Stimulated activated CD4-positive, alpha-beta T cell treated with anti-CD3 and anti-CD28 coated beads, TNF-alpha, amount 100 ng/mL, for 48 hours (primary cell): ENCODE results near the gene MAP3K3.

ENCODE experiments used
- DNase-seq, 3 donors: peaks; one replicate each; pipeline ENCODE4 v3.0.0-alpha.2; 2020; ENCODE audit warnings: low read depth in 3 of 3

MAP3K3 gene

DNA sequence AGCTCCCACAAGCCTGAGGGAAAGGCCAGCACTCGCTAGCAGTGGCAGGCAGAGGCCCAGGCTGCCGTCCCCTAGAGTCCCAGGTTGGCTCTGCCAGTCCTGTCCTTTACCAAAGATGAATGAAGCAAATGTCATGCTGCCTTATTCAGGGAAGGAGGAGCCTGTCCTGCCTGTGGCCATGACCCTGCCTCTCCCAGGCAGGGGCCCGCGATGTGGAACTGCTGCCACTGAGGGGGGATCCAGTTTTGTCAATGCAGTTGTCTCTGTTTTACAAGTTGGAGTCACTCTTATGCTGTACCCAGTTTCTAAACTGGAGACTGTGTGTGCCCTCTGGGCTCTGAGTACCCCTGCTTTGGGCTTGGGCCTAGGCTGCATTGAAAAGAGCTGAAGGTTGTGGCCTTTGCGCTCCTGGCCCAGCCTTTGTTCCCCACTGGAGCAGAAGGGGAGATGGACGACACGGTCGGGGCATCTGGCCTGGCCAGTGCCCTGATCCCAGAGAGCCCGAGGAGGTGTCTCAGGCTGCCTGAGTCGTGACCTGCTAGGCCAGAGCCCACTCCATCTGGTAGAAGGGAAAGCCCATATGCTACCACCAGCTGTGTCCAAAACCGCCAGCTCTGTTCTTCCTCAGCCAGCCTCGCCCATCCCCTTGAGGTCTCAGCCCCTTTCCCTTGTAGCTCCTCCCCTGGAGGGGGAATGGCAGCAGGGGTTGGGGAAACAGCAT is 72.2 kb downstream of the MAP3K3 start:
- no peak for DNase-seq

DNA sequence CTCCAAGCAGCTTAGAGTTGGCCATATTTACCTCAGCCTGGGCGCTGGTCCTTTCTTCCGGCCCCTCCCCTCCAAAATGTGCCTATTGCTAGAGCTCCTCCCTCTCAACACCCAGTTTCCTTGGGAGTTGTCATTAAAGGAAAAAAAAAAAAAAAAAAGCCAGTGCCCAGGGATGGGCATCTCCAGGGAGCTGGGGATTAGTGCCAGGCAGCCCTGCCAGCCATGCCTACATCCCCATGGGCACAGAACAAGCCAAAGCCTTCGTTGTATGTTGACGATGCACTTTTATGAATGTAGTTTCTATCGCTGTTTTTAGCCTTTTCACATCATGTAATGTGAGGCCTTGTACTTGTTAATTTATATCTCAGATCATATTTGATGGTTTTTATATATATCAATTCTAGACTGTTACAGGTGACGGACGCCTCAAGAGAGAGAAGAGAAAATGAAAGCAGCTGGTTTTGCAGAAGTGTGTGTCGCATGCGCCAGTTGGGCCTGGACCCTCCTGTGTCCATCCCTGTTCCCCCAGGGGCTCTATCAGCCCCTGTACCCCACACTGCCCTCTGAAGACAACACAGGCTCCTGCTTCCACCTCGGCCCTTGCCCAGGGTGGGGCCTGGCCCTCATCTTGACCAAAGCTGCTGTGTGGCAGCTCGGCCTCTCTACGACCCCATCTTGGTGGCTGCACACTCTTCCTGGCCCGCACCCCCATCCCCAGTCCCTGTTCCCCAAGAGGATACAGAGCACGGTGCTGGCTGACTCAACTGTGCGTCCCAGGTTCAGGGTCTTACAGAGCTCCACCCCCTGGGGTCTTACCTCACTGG is 72.9 kb downstream of the MAP3K3 start:
- no peak for DNase-seq

DNA sequence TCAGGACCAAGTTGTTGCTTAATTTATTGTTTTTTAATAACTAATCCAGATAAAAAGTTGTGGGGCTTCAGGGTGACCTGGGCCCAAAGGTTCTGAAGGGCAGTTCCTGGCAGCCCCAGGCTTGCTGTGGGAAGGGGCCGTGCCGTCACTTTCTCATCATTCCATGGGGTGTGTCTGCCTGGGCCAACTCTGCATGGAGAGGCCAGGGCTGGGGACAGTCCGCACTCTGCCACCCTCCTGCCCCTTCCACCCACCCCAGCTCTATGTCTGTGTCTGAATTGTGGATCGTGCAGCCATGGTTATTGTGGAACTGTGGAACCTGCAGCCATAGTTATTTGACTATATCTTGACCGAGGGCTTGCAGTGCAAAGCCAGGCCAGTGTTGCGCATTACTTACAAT is 73.7 kb downstream of the MAP3K3 start:
- no peak for DNase-seq

DNA sequence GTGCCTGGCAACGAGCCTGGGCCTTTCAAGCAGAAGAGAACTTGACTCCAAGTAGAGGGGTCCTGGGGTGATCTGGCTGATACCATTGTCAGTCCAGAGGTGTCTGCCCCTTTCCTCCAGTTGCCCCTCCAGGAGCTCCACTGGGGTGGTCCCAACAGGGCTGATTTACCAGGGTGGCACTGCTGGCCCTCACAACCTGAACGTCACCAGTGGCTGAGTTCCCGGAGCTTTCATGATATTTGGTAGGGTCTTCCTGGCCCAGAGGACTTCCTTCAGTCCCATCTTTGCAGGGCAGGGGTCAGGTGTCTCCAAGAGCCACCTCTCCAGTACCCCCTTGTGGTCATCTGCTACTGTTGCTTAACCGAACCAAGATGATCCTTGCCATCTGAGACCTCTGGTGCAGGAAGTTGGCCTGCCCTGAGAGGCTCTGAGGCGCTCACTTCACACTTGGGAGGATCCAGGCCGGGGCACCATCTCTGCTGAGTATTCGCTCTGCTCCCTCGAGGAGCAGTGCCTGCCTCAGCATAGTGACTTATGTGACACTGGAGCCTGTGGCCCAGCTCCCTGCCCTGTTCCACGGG is 74.3 kb downstream of the MAP3K3 start:
- DNase-seq: no peak

DNA sequence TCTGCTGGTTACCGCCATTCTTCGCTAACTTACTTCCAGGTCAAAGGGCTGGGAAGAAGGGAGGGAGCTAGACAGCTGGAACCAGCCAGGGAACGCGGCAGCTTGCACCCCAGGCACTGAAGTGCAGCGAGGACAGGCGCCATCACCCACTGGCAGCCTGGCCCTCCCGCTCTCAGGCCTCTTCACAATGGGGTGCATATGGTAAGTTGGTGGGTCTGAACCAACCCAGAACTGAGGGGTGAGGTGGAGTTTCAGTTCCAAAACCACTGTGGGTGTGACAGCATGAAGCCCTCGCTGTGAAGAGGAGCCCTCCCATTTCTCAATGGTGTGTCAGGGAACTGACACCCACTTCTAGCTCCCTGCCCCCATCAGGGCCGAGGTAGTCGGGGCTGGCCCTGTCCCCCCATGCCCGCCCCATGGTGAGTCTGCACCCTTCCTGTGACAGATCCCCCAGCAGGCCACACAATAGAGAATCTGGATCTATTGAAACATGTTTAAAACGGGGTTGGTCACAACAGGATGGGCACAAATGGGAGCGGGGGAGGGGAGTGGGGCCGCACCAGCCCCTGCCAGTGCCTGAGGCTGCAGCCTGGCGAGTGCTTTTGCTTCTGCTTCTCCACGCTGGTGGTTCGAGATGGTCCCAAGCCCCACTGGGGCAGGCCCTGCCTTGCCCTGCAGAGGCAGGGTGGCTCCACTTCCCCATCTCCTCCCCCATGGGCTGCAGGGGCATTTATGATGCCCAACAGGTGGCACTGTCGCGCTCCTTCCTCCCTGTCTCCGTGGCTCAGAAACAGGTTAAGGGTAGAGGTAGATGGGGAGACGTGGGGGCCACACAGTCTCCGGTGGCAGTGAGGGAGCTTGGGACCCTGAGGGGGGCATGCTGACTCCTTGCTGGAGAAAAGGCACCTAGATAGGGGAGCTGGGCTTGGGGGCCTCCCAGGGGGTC is 75.4 kb downstream of the MAP3K3 start:
- DNase-seq: peak; percentile 55 to 69 (median 65)

DNA sequence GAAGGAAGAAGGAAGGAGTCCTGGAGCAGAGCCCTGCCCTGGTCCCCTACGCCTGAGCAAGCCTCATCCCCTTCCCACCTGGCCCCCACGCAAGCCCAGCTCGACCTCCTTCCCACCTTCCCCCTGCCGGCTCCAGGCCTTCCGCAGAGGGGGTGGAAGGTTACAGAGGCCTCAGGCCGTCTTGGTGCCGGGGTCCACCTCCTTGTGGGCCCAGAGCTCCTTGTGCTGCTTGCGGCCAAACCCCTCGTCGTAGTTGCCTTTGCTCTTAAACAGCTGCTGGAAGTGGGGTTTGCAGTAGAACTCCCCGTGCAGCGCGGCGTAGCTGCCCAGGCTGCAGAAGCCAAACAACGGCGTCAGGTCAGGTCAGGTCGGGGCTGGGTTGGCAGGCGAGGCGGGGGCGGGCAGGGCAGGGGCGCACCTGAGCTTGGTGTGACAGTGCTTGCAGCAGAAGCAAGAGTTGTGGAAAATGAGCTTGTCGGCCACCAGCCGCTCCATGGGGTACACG is 76.2 kb downstream of the MAP3K3 start:
- DNase-seq: no peak

DNA sequence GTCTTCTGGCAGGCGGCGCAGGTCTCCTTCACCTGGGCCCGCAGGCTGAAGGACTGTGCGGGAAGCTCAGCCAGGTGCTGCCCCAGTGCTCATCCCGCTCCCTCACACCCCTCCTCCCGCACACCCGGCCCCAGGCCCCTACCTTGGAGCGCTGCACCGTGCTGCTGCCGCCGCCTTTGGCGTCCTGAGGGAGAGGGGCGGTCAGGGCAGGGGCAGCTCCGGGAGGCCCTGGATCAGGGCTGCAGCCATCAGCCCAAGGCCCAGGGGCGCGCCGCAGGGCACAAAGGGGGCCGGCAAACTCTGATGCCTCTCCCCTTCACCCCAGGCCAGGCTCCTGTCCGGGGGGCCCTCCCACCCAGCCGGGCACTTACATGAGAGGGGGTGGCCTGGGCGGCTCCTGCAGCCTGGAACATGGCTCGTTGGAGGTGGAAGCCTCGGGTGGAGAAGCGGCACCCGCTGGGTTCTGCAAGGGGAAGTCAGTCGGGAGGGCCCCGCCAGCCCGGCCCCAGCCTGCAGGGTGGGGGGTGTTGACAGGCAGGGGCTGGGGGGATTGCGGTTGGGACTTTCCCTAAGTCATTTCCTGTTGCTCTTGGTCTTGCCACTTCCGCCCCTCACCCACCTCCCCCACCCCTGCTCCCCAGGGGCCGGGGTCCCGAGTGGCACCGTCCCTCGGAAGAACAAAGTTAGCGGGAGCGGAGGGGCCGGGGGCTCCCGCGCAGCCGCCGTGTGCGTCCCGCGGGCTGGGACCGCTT is 76.8 kb downstream of the MAP3K3 start:
- DNase-seq: peak; percentile 52 to 61 (median 55)

DNA sequence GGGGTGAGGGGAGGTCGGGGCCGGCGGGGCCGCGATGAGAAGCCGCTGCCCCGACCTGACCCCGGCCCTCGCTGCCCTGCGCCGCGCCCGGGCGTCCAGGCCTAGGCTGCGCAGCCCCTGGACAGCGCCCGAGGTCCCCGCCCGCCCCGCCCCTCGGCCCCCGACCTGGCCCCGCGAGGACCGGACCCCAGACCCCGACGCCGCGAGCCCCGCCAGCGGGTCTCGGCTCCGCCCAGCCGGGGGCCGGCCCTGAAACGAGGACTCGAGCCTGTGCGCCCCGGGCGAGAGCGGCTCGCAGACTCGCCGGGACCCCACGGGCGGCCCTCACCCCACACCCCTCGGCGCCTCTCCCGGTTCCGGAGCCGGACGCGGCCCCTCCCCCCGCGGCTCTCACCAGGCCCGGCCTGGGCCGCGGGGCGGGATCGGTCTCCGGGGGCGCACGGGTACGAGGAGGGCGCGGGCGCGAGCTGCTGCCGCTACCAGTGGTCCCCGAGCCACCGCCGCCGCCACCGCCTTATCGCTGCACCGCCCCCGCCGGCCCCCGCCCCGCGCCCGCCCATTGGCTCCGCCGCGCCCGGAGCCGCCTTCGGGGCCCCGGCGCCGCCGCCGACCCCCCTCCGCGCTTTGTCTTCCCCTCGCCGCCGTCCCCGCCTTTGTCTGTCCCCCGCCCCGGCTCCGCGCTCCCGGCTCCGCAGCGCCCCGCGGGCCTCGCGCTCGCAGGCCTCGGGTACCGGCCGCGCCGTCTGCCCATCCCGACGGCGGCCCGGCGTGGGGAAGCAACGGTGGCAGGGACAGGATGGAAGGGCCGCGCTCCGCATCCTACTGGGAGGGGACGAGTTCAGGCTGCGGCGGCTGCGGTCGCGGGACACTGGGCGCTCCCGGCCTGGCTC is 77.7 kb downstream of the MAP3K3 start, which contains the start of gene LIMD2:
TSS of gene LIMD2 (minus strand) at position 488 of the 890 bp plus-strand sequence. CDS start 827 bp downstream, outside the sequence.
- peak; percentile 50 to 74 (median 60) for DNase-seq

DNA sequence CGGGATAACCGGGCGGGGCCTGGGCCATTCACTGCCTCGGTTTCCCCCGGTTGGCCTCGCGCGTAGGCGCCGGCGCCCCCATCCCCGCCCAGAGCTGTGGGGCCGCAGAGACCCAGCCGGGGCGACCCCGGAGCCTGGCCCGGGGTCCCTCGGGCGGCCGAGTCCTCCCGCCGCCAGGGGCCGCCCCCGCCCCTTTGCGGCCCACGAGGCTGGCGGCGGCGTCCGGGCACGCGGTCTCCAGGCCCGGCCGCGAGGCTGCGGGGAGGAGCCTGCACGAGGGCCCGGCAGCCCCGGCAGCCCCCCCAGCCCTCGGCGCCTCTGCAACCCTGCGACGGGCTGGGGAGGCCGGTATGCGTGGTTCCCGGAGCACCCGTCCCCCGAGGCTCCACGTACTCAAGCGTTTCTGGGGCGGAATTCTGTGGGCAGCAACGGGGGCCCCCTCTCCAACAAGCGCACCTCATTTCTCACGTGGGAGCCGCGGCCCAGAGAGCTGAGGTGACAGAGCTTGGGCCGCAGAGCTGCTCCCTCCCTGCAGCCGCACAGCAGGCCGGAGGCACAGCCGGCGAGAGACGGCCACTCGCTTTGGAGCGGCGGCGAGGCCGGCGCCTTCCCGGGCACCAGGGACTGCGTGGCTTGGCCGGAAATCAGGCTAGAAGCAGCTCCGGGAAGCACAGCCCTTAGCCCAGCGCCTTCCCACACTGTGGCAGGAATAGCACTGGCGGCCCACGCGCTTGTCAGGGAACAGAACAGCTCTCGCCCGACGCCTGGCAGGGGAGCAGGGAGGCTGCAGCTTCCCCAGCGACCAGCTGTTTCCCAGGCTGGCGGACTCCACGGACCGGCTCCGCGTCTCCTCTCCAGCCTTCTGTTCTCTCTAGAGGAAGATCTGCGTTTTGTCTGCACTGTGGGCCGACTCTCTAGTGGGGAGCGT is 78.6 kb downstream of the MAP3K3 start:
- DNase-seq: no peak

DNA sequence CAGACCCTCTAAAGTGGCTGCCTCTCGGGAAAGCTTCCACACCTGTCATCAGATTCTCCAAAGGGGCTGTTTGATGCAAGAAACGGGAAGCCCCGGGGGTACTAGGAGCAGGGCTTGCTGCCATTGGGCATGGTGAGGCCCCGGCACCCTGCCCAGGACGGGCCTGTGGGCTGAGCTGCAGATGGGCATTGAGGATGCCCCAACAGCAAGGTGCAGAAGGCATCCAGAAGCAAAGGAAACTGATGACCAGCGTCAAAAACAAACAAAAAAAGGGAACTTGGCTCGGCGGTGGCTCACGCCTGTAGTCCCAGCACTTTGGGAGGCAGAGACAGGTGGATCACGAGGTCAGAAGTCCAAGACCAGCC is 79.2 kb downstream of the MAP3K3 start:
- DNase-seq: no peak

DNA sequence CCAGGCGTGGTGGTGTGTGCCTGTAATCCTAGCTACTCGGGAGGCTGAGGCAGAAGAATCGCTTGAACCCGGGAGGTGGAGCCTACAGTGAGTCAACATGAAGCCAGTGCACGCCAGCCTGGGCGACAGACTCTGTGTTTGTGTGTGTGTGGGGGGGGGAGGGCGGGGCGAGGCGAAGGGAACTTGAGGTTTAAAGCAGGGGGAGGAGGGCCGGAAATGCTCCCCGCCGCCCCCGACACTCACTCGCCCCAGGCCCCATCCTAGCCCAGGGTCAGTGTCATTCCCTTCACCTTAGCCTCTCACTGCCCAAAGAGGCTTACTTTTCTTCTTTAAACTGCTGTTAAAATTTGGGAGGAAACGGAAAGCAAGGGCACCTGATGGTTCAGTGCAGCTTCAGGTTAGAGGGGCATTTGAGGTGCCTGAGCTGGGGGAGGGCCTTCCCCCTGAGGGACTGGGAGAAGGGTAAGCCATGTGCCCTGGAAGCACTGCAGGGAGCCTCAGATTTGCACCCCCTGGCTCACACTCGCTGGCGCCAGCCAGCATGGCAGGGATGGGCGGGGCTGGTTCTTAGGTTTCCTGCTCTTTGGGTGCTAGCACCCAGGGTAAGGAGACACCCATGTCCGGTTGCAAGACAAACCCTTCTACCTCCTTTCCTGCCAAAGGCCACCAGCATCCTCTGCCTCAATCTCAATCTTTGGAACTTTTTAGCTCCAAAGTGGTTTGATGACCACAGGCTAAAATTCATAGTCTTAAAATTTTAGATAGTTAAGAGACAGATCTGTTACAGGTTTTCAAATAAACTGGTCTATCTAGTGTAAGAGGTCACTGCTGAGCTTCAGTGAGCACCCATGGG is 79.9 kb downstream of the MAP3K3 start:
- DNase-seq: peak in 2 of 3 donors; percentile 62 to 72

DNA sequence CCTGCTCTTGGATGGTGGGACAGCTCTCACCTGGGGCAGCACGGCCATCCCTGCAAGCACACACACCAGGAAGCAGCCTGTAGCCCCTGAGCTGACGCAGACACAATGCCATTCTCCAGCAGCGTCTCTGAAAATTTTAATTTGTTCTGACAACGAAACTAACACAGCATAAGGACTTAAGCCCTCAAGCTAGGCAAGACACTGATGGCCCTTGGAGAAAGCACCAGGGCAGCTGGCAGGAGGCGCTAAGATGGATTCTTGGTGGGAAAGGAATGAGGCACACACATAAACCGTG is 80.5 kb downstream of the MAP3K3 start:
- no peak for DNase-seq

DNA sequence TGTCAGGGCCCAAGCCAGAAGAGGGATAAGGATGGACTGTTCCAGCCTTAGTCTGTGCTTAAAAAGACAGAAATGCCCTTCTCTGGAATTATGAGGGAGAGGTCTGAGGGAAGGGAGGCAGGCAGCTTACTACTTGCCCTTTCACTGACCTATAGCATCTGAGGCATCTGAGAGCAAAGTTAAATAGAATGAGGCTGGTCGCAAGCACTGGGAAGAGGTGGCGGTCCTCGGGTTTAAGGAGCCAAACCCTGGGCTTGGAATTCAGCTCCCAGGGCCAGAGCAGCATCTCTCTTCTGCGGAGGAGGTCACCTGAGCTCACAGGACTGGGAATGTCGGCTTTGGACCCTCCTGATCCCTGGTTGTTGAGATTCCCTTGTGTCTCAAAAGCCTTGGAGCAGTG is 80.8 kb downstream of the MAP3K3 start:
- DNase-seq: no peak

DNA sequence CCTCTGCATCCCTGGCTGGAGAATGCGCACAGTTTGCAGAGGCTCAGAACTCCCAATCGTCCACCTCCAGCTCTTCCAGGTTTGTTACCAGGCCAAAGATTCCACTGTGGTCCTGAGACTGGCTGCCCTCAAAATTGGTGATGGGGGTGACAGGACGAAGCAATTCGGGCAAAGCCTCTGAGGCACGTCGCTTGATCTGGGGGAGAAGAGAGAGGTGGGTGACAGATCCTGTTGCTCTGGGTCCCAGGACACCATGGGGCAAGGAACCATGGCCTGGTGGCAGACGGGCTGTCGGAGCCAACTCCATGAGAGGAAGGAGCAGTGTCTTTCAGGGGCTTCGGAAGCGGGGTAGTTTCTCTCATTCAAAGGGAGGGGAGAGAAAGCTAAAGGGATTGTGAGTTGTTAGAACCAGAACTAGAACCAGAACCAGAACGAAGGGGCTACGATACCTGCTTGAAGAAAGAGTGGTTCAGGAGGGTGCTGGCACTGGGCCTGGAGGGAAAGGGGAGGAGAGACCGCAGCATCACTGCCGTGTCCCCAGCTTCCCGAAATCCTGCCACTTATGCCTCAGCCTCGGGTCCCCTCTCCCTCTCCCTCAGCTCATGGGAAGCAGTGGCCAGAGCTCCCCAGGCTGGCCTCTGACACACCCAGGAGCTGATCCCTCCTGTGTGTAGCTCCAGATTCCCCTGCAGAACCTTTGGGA is 81.5 kb downstream of the MAP3K3 start:
- DNase-seq: no peak

DNA sequence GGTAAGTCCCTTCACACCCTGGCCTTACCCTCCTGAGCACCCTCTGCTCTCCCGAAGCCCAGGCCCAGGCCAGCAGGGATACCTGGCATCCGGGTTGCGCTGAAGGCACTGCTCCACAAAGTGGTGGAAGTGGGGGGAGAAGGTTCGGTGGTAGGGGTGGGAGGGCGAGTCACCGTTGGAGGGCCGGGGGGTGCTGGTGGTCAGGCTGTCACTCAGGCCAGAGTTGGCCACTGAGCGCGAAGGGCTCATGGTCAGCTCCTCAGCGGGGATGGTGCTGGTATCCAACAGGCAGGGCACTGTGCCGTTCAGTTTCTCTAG is 82.0 kb downstream of the MAP3K3 start:
- DNase-seq: no peak

DNA sequence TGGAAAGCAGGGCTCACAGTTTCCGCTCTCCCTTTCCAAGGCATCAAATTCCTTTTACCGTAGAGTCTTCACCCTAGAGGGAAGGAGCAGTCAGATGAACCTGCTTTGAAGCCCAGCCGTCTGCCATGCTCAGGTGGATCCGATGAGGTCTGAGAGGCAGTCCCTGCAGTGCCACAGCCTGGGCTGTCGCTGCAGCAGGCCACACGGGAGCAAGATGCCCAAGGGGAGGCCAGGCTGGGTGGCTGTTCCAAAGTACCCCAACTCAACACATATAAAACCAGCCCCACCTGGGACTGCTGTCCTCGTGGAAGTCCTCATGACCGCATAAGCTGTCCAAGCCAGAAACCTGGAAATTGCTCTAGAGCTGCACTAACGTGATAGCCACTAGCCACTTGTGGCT is 82.6 kb downstream of the MAP3K3 start:
- DNase-seq: no peak

DNA sequence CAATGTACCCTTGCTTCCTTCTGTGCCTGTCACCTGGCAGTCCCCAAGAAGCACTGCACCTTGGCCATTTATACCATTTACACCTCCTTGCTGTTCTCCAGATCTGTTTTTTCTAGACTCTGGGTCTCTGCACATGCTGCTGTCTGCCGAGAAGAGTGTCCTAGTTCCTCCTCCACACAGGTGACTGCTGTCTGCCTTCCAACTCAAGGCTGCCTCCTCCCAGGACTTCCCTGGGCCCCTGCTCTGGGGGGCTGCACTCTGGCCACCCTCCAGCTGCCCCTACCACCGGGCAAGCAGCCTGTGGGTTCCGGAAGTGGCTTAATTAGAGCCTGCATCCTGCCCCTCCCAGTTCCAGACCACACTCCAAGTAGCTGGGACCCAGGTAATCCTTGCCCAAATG is 83.4 kb downstream of the MAP3K3 start:
- no peak for DNase-seq
